ENCODE data around the gene RAB11FIP3. TPM values are rescaled to one million over a fixed set of nuclear protein-coding genes. Genes with fewer than 3 reads are reported as not detected.

RAB11FIP3 gene
- total and polyA plus RNA-seq, 9 of the 15 experiments (the other 6 are each of a cell fraction or from before 2014, with no cell fraction given): 0.46 to 13.1 (median 4.3) TPM

GRCh38 chr16:398561-399339 lies 26.7 kb upstream of the RAB11FIP3 start (continued):
- TF ChIP-seq CTCF (IDR thresholded peaks at IDR 0.05 in 2 of 3, conservative IDR thresholded peaks at IDR 0.05 in 1 of 3; ENCODE audit: insufficient read depth in 2 of 3, low read depth in 1 of 3, low read length in 3 of 3) (peak; percentile 16 to 36 (median 24); a peak in 2 of 6 replicates), ZNF384 (IDR thresholded peaks at IDR 0.05; ENCODE audit: low read depth, low read length) (no peak), ARID2 (IDR thresholded peaks at IDR 0.05) (no peak), BHLHE40 (IDR thresholded peaks at IDR 0.05; ENCODE audit: low read length) (no peak), RBFOX2 (IDR thresholded peaks at IDR 0.05; ENCODE audit: low read depth, low read length) (0 out of 2 replicates have a peak, but pooled peaks have one; percentile 39), ZNF3 (CRISPR knock-in tag; IDR thresholded peaks at IDR 0.05) (no peak), CREBBP (IDR thresholded peaks at IDR 0.05; ENCODE audit: low read depth, low read length) (no peak), ATF1 (CRISPR knock-in tag; IDR thresholded peaks at IDR 0.05) (no peak), ATF1 (tag; IDR thresholded peaks at IDR 0.05) (no peak), NONO (IDR thresholded peaks at IDR 0.05; ENCODE audit: low read depth in 2 of 2, low read length in 1 of 2) (0 out of 4 replicates have a peak, but pooled peaks of 1 of the 2 experiments have one; percentile 35), POLR2G (IDR thresholded peaks at IDR 0.05; ENCODE audit: low read depth, low read length) (peak; percentile 61), ZNF12 (CRISPR knock-in tag; IDR thresholded peaks at IDR 0.05) (no peak), NR2C1 (IDR thresholded peaks at IDR 0.05) (no peak), NR2C1 (tag; IDR thresholded peaks at IDR 0.05) (no peak), NRF1 (conservative IDR thresholded peaks at IDR 0.05 in 1 of 2, IDR thresholded peaks at IDR 0.05 in 1 of 2) (no peak), MYBL2 (IDR thresholded peaks at IDR 0.05; ENCODE audit: low read depth) (no peak), MYBL2 (CRISPR knock-in tag; IDR thresholded peaks at IDR 0.05; ENCODE audit: borderline replicate concordance) (no peak), SOX6 (IDR thresholded peaks at IDR 0.05) (no peak), POLR2AphosphoS2 (IDR thresholded peaks at IDR 0.05; ENCODE audit: low read length) (0 out of 2 replicates have a peak, but pooled peaks have one; percentile 20), ZNF584 (CRISPR knock-in tag; IDR thresholded peaks at IDR 0.05; ENCODE audit: low read depth) (no peak), ZFX (CRISPR knock-in tag; IDR thresholded peaks at IDR 0.05) (peak; percentile 57), PCBP1 (IDR thresholded peaks at IDR 0.05; ENCODE audit: low read depth, low read length, poor library complexity, severe bottlenecking) (no peak), ZNF764 (CRISPR knock-in tag; IDR thresholded peaks at IDR 0.05; ENCODE audit: low read depth) (no peak), MYC (IDR thresholded peaks at IDR 0.05; ENCODE audit: low read depth, low read length) (no peak), MYC (CRISPR knock-in tag; IDR thresholded peaks at IDR 0.05; ENCODE audit: borderline replicate concordance, low read depth) (no peak), MIER1 (IDR thresholded peaks at IDR 0.05; ENCODE audit: low read depth) (no peak), KDM1A (IDR thresholded peaks at IDR 0.05) (peak in 1 of 2 experiments; percentile 27; a peak in 1 of 4 replicates)

Measured in K562 (cell line).